HG03135 (cell line): ENCODE measurements around the gene SCARF2.
"Not testable (repeated sequence)": the region's sequence is repeated elsewhere in the genome, so short reads cannot be mapped to it uniquely, and the experiment has no call there.

Experiments
- ATAC-seq: cut with Tn5 transposase; IDR thresholded peaks from one replicate; pipeline ENCODE4 v1.9.1; 2021; ENCODE audit warnings: mild to moderate bottlenecking, moderate library complexity; ENCODE audit not compliant: unreplicated experiment

SCARF2 gene

DNA sequence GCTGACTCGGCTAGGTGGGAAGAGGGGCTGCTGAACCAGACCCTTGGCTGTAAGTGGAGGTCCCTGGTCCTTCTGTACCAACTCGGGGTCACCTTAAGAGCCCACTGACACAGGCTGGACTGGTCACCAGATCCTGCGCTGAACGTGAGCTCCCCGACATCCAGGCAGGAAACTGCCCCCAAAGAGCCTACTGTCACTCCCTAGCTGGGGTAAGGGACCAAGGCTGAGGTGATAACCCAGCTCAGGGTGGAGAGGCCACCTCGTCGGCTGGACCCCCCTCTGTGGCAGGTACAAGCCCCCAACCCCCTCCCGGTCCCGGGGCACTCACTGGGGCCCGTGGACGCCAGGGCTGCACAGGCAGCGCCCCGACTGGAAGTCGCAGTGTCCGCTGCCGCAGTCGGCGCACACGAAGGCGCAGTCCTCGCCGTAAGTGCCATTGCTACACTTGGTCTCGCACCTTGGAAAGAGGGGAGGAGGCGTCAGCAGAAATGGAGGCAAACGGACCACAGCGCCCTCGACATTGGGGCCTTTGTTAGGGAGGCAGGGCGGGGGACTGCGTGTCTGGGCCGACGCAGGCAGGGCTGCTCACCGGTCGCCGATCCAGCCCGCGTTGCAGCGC is 7.4 kb downstream of the SCARF2 start:
- no peak for ATAC-seq

DNA sequence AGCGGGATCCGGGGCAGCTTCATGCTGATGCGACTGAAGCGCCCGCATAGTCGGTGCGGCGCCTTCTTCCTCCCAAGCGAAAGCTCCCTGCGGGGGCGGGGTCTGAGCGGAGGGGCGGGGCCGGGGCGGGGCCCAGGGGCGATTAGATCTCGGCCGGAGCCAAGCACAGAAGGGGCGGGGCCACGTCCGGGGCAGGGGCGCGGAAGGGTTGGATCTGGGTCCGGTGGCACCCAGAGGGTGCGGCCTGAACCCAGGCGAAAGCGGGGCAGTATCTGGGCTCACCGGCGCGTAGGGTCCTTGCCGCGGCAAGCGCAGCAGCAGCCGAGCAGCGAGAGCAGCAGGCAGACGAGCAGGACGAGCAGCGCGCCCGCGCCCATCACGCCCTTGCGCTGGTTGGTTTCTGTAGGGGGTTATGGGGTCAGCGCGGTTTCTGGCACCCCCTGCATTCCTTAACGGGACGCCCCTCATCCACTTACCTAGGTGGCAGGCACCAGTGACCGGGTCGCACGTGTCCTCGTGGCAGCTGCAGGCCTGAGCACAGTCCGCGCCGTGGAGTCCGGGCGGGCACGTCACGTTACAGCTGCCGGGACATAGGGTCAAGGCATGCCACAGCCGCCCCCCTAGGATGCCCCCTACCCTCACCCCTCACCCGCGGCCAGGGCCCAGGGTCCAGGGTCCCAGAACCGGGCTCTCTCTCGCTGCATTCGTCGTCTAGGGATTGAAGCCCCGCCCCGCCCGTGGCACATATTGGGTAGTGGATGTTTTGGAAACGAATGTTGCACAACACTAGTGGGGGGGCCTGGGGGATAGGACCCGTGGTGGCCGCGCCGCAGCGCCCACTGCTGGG is 8.1 kb downstream of the SCARF2 start:
- ATAC-seq = no peak

- no peak for ATAC-seq
Measured at GRCh38 chr22:20428496-20429253, 8.9 kb downstream of the SCARF2 start.

- no peak for ATAC-seq
Measured at GRCh38 chr22:20427945-20428417, 9.6 kb downstream of the SCARF2 start.

DNA sequence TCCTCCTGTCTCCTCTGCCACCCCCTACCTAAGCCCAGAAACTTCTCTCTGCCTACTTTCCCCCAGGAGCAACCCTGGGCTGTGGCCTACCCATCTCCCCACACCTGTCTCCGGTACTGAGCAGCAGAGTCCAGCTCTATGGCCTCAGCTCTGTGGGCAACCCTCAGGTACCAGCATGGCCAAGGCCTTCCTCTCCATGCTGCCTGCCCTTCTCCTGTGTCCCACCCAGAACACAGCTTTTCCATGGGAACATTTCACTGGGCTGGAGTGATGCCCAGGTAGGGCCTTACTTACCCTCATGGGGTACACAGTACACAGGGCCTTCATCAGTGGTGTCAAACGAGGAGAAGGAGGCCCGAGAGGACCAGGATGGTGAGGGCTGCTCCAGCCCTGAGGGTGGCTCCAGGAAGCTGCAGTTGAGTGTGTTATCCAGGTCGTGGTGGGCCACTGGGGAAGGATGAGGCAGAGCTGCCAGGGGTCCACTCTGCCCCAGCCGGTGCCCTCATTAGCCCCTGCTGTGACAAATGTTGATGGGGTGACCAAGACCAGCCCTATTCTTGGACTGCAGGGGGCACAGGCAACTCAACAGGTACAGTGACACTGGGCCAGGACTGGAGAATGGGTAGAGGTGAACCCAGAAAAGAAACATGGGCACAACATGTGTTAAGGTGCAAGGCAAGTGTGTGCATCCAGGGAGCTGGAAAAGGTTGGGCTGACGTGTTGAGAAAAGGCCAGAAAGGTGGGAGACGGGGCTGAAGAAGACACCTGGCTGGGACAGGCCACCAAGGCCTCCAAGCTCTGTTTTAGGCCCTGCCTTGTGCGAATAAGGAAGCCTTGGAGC is 10.3 kb downstream of the SCARF2 start:
- ATAC-seq = no peak

- no peak for ATAC-seq
Measured at GRCh38 chr22:20426259-20426615, 11.4 kb downstream of the SCARF2 start.

DNA sequence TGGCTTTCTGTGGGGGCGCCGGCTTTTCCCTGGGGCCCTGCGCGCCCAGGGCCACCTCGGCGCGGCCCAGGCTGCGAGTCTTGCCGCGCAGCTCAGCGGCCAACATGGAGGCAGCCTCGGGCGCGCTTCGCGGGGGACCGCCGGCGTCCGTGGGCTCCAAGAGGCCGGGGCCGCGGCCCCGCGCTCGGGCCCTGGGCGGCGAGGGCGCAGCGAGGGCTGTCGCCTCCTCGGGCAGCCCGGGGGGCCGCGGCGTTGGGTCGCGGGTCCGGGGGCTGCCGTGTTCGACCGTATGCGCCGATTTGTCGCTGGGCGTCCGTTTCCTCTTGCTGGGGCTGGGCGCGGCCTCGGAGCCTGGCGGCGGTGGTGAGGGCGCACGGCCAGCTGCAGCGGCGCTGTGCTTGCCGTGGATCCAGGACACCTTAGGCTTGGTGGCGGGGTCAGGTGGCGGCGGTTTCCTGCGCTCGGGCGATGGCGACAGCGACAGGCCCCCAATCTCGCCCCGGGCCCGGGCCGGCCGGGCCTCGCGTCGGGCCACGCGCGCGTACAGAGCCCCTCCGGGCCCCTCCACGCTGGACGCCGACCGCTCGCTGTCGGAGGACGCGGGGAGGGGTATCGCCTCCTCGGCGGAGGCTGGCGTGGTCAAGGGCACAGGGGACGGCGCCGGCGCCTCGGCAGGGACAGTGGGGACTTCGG is 11.9 kb downstream of the SCARF2 start:
- ATAC-seq = no peak

- ATAC-seq = no peak
Measured at GRCh38 chr22:20424932-20425565, 12.6 kb downstream of the SCARF2 start.

- no peak for ATAC-seq
Measured at GRCh38 chr22:20424568-20424931, 13.1 kb downstream of the SCARF2 start.

GRCh38 chr22:20423906-20424551 is 13.6 kb downstream of the SCARF2 start:
- no peak for ATAC-seq

DNA sequence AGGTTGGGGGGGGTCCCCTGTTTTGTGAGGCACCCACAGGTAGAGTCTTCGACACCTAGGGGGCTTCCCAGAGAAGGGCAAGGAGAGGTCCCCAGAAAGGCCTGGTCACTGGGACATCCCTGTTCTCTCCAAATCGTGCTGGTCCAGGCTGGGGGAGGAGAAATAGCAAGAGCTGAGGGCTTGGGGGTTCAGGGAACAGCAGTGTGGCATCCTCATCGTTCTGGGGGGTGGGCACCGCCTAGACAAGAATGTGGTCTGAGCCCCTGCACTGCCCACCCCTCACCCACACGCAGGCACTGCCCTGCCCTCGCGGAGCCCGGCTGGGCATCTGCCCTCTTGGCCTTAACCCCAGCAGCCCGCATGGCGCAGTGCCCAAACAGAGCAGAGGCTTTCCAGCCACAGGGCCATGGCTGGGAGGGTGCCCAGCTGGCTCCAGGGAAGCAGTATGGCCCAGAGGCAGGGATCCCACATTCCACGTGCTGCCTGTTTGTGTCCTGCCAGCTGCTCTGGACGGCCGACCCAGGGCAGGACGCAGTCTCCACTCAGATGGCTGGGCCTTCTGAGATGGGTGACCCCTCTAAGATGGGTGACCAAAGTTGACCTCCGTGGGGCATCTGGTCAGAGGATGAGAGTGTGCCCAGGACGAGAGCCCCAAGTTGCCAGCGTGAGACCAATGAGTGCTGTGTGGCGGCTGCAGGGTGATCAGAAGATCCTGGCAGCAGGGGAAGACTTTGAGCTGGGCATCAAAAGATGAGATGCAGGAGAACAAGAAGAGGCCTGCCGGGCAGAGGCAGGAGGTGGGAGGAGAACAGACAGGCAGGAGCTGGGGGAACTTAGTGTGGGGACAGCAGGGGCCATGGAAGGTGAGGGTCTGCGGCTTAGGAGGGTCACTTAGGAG is 14.4 kb downstream of the SCARF2 start:
- no peak for ATAC-seq

DNA sequence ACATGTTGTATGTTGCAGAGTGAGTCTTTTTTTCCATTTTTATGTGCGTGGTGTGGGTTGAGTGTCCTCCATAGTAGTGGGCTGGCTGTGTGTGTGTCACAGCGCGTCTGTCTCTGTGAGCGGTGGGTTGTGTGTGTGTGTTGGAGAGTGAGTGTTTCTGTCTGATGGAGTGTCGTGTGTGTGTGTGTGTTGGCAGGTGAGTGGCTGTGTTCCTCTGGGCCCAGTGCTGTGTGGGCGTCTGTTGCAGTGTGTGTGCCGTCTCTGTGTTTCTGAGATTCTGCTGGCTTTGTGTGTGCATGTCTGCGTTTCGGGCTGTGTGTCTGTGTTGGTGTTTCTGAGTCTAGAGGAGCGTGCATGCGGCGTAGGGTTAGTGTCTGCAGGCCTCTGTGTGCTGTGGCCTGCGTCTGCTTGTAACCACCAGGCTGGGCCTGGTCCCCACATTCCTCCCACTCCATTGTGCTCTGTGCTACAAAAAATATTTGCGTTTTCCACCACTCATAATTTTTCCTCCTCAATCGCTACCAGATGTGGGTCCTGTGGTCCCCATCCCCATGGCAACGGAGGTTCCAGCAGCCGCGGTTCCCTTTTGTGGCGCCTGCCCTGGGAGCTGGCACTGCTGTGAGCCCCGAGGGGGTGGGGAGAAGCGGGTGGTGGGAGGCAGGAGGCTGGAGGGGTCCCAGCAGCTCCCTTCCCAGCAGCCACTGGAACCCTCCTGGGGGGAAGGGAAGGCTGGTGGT is 15.2 kb downstream of the SCARF2 start:
- no peak for ATAC-seq

DNA sequence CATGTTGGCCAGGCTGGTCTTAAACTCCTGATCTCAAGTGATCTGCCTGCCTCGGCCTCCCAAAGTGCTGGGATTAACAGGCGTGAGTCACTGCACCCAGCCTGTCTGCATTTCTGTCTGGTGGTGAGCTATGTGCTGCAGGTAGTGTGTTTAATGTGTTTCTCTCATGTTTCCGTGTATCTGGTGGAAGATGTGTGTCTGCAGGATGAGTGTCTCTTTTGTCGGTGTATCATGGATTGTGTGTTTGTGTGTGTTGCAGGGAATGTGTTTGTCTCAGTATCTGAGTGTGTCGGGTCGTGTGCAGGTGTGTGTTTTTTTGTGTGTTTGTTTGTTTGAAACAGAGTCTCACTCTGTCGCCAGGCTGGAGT is 16.1 kb downstream of the SCARF2 start:
- ATAC-seq = no peak

DNA sequence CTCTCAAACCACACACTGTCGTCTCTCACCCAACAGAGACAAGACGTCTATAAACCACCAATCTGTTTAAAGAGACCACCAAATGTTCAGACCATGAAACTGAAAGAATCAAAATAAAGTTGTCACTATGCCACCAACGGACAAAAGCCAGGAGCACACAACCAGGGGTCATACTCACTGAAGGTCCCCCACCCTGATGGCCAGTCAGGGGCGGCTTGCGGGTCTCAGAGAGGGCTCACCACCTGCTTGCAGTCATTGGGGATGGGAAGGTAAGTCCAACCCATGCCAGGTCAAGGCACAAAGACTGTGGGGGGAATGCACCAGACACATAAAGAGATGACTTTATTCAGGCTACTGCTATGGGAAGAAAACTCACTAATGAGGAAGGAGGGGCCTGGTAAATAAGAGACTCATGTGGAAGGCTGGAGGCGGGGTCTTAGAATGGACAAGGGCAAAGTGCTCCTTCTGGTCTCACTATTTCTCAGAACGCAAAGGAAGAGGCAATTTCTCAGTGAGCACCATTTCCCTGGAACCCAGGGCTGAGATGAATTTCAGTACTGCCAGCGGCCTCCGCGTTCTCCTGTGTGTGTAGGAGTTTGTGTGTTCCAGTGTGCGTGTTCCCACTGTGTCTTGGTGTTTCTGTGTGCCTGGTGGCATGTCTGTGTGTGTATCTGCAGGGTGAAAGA is 17.3 kb downstream of the SCARF2 start:
- no peak for ATAC-seq

DNA sequence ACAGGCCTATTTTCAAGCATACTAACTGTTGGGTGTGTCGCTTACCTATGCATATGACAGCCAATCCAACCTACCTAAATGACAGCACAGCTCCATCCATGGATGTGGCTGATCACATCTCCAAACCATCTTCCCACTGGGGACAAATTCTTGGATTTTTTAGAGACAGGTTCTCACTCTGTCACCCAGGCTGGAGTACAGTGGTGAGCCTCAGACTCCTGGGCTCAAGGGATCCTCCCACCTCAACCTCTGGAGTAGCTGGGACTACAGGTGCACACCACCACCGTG is 18.0 kb downstream of the SCARF2 start:
- ATAC-seq = no peak

- ATAC-seq = no peak
Measured at GRCh38 chr22:20418211-20418788, 19.3 kb downstream of the SCARF2 start.

DNA sequence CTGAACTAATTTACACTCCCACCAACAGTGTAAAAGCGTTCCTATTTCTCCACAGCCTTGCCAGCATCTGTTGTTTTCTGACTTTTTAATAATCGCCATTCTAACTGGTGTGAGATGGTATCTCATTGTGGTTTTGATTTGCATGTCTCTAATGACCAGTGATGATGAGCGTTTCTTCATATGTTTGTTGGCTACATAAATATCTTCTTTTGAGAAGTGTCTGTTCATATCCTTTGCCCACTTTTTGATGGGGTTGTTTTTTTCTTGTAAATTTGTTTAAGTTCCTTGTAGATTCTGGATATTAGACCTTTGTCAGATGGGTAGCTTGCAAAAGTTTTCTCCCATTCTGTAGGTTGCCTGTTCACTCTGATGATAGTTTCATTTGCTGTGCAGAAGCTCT is 21.9 kb downstream of the SCARF2 start:
- ATAC-seq = not testable (repeated sequence)
